LoVo (cell line): ENCODE data around the gene ANKS1B.
A peak's percentile ranks its signal among the peaks of the same experiment; 100 is the strongest.
"Not testable (repeated sequence)": the region's sequence is repeated elsewhere in the genome, so short reads cannot be mapped to it uniquely, and the experiment has no call there.

Source experiments
- DNase-seq: peaks from one replicate; pipeline ENCODE4 v3.0.0-alpha.2; 2016; ENCODE audit warnings: low spot score

Gene ANKS1B

GRCh38 chr12:99984271-99985128 is at the start of gene ANKS1B:
TSS of gene ANKS1B (minus strand) at chr12:99984936. CDS start at chr12:99984237, 699 bp downstream.
- DNase-seq, result peak; percentile 39

GRCh38 chr12:100031836-100032235 is 47.1 kb upstream of the ANKS1B start:
- DNase-seq, result no peak

- no peak for DNase-seq
Observed at GRCh38 chr12:100027671-100028070, 42.9 kb upstream of the ANKS1B start.

GRCh38 chr12:100026241-100026640 is 41.5 kb upstream of the ANKS1B start:
- no peak for DNase-seq

- no peak for DNase-seq
Observed at GRCh38 chr12:100024974-100025555, 40.3 kb upstream of the ANKS1B start.

- DNase-seq, result no peak
Observed at GRCh38 chr12:100020370-100020769, 35.6 kb upstream of the ANKS1B start.

GRCh38 chr12:100017056-100017455 is 32.3 kb upstream of the ANKS1B start:
- DNase-seq, result no peak

- DNase-seq, result not testable (repeated sequence)
Observed at GRCh38 chr12:100016304-100016703, 31.6 kb upstream of the ANKS1B start.

- not testable (repeated sequence) for DNase-seq
Observed at GRCh38 chr12:100005846-100006245, 21.1 kb upstream of the ANKS1B start.

GRCh38 chr12:99997806-99998205 is 13.1 kb upstream of the ANKS1B start:
- no peak for DNase-seq

GRCh38 chr12:99996095-99996494 is 11.4 kb upstream of the ANKS1B start:
- DNase-seq, result no peak

GRCh38 chr12:99985631-99986030 is 895 bp upstream of the ANKS1B start:
- no peak for DNase-seq

GRCh38 chr12:99985129-99985570 is 414 bp upstream of the ANKS1B start:
- DNase-seq, result peak; percentile 7

- DNase-seq, result no peak
Observed at GRCh38 chr12:99983456-99984258, 1.1 kb downstream of the ANKS1B start.

GRCh38 chr12:99981639-99982190 is 3.0 kb downstream of the ANKS1B start:
- no peak for DNase-seq

GRCh38 chr12:99979471-99979870 is 5.3 kb downstream of the ANKS1B start:
- no peak for DNase-seq

GRCh38 chr12:99978152-99978551 is 6.6 kb downstream of the ANKS1B start:
- no peak for DNase-seq

- no peak for DNase-seq
Observed at GRCh38 chr12:99977550-99977949, 7.2 kb downstream of the ANKS1B start.

GRCh38 chr12:99976762-99977161 is 8.0 kb downstream of the ANKS1B start:
- DNase-seq, result no peak

GRCh38 chr12:99975321-99975720 is 9.4 kb downstream of the ANKS1B start:
- no peak for DNase-seq

GRCh38 chr12:99974146-99974545 is 10.6 kb downstream of the ANKS1B start:
- DNase-seq, result no peak

- DNase-seq, result no peak
Observed at GRCh38 chr12:99966429-99966828, 18.3 kb downstream of the ANKS1B start.
